Measurements from ENCODE around the gene TMEM272.

TMEM272 gene

DNA sequence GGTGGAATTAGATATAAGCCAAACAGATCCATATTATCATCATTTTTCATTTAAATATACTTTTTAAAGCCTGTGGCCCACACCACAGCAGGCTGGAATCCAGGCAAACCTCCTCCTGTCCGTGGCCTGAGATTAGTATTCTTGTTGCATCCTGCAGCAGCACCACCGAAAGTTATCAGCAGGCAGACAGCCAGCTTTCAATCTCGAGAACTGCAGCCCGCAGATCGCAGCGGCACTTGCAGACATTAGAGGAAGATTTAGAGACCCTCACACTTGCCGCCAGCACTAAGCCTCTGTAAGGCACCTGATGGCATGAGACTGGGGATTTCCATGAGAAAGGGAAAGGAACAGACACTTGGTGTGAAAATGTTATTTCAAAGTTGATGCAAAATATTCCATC is 48.4 kb downstream of the TMEM272 start:
- no peak for DNase-seq (ENCODE audit: low spot score)
- TF ChIP-seq, protein P1, sequence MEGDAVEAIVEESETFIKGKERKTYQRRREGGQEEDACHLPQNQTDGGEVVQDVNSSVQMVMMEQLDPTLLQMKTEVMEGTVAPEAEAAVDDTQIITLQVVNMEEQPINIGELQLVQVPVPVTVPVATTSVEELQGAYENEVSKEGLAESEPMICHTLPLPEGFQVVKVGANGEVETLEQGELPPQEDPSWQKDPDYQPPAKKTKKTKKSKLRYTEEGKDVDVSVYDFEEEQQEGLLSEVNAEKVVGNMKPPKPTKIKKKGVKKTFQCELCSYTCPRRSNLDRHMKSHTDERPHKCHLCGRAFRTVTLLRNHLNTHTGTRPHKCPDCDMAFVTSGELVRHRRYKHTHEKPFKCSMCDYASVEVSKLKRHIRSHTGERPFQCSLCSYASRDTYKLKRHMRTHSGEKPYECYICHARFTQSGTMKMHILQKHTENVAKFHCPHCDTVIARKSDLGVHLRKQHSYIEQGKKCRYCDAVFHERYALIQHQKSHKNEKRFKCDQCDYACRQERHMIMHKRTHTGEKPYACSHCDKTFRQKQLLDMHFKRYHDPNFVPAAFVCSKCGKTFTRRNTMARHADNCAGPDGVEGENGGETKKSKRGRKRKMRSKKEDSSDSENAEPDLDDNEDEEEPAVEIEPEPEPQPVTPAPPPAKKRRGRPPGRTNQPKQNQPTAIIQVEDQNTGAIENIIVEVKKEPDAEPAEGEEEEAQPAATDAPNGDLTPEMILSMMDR (IDR thresholded peaks at IDR 0.05; ENCODE audit: extremely low read depth, missing control alignments) = no peak

DNA sequence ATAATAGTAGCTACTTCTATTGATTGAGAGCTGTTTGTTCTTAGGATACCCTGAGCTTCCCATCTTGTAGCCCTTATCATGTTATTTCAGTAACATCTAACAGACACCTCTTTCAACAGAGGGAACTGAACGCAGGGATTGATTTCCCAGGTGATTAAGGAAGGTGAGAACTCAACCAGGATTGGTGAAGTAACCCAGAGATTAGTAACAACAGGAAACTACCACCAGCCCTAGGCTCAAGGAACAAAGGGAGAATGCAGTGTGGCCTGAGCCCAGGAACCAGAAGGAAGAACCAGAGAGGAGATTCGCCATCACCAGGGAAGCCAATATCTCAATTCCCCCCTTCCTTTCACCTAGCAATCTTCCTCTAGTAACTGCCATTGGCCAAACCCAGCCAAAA is 49.6 kb downstream of the TMEM272 start:
- TF ChIP-seq, protein P1 (IDR thresholded peaks at IDR 0.05; ENCODE audit: extremely low read depth, missing control alignments) = no peak
- DNase-seq (ENCODE audit: low spot score) = no peak

DNA sequence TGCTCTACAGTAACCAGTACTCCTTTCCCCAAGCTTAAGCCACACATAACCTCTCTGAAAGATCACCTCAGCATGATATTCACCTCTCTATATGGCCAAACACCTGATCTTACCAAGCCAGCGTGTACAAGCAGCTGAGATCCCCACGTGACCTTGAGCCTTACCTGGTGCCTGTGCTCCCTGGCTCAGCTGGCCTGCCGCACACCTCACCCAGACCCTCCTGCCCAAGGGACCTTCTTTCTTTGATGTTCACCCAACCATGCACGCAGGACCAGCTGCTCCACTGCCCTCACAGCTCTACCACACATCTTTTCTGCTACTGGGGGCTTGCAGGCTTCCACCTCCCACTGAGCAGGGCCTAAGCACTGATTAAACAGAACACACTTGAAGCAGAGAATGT is 50.0 kb downstream of the TMEM272 start:
- DNase-seq (ENCODE audit: low spot score) = no peak
- TF ChIP-seq, protein P1 (IDR thresholded peaks at IDR 0.05; ENCODE audit: extremely low read depth, missing control alignments) = no peak

DNA sequence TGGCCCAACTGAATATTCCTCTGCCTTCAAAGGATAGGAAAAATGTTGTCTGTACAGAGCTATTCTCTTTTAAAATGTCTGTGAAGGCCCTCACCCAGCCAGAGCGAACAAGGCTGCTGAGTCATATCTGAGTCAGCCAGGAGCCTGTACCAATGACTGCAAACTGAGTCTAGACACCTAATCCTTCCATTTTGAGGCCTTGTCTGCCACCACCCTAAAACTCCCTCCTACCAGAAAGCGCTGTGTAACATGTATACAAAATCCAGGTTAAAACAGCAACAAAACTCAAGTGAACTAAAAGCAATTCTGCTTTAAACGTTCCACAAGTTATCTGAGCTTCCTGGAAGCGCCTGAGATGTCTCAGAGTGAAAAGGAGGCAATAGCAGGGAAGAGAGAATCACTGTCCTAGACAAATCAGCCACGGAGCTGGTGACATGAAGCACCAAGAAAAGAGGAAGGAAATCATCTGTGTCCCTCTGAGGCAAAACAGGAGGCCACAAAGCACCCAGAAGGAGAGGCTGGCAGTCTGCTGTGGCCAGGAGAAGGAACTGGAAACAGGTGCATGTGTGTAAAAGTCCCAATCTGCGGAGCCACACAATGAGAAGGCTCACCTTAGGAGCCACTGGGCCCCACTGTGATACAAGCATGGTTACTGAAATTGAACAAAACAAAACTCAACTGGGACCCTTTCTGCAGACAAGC is 51.3 kb downstream of the TMEM272 start:
- TF ChIP-seq, protein P1 (IDR thresholded peaks at IDR 0.05; ENCODE audit: extremely low read depth, missing control alignments) = no peak
- peak; percentile 52 for DNase-seq (ENCODE audit: low spot score)

DNA sequence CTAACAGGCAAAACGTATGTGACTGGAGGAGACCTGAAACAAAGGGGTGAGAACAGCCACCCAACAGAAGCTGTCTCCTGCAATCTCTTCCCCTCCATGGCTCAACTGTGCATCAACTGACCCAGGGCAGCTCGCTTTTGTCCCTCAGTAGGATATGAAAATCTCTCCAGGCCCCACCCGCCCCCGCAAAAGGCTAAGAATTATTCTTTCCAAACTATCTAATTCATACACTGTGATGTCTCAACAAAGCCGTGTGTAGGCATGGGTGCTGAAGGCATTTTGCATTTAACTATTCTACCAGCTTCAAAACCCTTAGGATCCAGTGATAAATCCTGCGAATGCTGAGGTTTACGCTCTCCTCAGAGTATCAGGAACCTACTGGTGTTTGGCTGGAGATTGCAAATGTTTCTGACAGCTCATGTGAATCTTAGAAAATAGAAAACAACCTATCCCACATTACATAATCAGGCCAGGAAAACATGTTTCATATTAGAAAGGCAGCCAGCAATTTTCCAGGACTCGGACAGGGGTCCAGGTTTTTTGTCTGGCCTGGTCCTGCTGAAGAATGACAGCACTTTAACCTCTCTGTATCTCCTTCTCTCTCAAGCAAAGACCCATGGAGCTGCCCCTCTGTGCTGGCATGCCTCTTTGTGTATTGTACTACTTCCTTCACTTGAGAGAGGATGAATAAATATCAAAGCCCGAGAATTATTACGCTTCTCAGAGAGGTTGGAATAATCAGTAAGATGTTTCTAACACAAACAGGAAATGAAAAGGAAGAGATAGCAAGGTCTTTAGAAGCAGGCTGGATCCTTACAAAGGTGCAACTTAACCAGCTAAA is 58.3 kb downstream of the TMEM272 start:
- TF ChIP-seq, protein P1 (IDR thresholded peaks at IDR 0.05; ENCODE audit: extremely low read depth, missing control alignments) = no peak
- no peak for DNase-seq (ENCODE audit: low spot score)

DNA sequence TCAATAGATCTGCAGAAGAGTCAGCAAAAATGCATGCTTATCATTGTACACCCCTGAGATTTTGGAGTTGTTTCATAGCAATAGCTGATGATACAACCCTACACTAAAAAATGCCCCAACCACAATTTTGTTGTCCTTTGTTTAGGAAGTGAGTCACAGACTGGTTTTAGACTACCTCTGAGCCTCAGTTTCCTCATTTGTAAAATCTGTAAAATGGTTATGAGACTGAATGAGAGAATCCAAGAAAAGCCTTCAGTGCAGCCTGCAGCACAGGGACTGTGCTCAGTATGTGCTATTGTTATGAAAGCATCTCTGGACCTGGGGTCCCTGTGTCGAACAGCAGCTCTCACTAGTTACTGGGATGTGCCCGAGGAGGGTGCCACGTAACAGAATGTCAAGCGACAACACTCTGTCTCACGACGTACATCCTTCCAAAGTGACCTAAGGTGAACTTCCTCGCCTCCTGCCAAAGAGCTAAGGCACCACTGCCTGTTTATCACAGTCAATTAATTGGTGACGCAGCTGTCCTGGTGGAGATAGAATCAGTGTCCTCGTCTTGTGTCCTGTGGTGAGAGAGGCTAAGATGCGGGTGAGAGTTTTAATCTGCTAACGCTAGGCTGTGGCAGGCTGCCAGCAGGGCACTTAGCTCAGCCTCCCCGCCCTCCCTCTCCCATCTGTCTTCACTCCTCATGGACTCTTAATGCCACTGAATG is 59.1 kb downstream of the TMEM272 start:
- TF ChIP-seq, protein P1 (IDR thresholded peaks at IDR 0.05; ENCODE audit: extremely low read depth, missing control alignments) = no peak
- DNase-seq (ENCODE audit: low spot score) = no peak

DNA sequence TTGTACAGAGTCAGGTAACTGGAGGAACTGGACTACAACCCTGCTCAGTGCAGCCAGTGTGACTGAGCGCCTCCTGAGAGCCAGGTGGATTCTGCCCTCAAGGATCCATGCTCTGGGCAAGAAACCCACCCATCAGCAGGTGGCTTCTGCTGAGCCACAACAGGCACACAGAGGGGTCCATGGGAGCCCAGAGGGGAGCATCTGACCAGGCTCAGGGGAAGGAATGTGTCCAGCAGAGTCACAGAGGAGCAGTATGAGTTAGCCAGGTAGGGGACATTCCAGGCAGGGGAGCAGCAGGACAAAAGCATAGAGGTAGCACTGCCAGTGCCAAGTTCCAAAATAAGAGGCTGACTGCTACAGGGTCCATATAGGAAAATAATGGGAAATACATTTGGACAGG is 60.9 kb downstream of the TMEM272 start:
- TF ChIP-seq, protein P1 (IDR thresholded peaks at IDR 0.05; ENCODE audit: extremely low read depth, missing control alignments) = no peak
- no peak for DNase-seq (ENCODE audit: low spot score)
